NAMALWA (cell line): Measurements from ENCODE around the gene NSMCE1.
"Not testable (repeated sequence)": the region's sequence is repeated elsewhere in the genome, so short reads cannot be mapped to it uniquely, and the experiment has no call there.

Experiments
- DNase-seq: peaks from one replicate; pipeline ENCODE4 v3.0.0-alpha.2; 2015; ENCODE audit warnings: low spot score

Gene NSMCE1

DNA sequence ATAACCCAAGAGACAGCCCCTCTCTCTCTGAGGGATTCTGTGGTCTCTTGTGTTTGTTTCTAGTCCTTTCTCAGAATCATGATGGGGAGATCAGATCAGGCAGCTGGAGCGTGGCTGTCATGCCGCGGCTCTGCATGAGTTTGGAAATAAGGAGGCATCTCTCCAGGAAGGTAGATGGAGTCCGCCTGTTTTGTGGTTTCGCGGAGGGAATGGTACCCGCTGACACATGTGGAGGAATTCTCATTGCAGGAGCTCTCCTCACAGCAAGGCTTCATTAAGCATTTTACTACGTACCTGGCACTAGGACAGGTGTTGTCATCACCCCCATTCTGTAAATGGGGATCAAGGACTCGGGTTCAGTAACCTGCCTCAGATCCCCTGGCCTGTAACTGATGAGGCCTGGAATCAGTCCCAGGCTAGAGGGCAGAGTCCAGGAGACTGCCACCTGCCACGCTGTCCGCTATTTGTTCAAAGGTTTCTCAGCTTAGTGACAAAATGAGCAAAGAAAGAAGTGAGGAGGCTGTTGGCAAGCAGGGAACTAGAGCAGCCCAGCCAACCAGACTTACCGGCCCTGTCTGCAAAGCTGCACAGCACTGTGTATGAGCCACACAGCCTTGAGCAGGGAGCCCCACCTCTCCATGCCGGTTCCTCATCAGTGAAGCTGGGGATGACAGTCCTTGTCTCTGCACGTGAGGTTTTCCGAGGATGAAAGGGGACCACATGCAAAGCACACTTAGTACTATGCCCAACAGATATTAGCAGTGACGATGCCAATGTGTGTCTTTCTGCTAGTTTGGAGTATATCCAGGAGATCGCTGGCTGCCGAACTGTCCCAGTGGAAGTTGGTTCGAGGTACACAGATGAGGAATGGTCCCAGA lies 54.2 kb downstream of the NSMCE1 start:
- no peak for DNase-seq

DNA sequence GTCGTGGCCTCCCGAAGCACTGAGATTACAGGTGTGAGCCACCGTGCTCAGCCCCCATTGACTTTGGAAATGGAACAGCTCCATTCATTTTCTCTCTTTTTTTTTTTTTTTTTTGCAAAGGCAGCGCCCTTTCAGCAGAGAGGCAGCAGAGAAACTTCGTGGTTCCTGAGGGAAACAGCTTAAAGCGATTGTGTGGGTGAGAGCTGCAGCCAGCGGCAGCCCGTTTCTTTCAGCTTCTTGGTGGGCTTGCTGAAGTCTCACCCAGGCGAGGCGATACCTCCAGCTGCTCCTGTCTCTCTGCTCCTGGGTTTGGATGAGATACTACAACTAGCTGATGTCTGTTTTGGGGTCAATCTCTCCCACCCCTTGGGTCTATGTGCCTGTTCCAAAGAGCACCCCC lies 57.5 kb downstream of the NSMCE1 start:
- DNase-seq = no peak

DNA sequence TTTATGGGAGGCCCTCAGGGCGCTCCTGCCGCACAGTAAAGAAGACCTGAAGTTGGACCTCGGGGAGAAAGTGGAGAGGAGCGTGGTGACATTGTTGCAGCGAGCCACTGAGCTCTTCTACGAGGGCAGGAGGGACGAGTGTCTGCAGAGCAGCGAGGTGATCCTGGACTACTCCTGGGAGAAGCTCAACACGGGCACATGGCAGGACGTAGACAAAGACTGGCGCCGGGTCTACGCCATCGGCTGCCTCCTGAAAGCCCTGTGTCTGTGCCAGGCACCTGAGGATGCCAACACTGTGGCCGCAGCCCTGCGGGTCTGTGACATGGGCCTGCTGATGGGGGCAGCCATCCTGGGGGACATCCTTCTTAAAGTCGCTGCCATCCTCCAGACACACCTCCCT lies 58.4 kb downstream of the NSMCE1 start:
- no peak for DNase-seq

DNA sequence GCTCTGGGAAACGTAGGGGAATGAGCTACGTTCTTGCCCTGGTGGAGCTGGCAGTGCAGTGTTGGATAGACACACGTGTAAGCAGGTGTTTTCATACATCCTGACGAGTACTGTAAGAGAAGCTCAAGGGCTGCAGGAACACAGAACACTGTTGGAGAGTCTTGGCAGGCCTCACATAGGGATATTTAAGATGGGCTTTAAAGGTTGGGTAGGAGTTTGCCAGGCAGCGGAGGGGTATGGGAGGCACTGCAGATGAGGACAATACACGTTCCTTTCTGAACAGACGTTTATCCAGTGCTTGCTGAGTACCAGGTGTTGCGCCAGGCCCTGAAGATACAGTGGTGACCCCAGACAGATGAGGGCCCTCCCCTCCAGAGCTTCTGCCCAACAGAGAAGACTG lies 59.0 kb downstream of the NSMCE1 start:
- DNase-seq = no peak

DNA sequence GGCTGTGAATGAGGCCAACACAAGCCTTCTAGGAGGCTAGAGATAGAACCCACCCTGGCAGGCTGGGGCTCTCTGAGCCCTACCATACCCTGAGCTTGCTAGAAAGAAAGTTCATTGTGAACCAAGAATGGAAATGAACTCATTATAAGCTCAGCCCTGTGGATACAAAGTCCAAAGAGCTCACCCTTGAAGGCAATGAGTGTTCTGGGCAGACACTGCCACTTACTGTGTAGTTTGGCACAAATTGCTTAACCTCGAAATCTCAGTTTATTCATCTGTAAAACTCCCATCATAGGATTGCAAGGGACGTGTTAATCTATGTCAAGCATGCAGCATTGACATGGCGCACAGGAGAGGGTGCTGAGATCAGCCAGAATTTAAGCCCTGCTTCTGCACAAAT lies 59.8 kb downstream of the NSMCE1 start:
- DNase-seq = no peak

DNA sequence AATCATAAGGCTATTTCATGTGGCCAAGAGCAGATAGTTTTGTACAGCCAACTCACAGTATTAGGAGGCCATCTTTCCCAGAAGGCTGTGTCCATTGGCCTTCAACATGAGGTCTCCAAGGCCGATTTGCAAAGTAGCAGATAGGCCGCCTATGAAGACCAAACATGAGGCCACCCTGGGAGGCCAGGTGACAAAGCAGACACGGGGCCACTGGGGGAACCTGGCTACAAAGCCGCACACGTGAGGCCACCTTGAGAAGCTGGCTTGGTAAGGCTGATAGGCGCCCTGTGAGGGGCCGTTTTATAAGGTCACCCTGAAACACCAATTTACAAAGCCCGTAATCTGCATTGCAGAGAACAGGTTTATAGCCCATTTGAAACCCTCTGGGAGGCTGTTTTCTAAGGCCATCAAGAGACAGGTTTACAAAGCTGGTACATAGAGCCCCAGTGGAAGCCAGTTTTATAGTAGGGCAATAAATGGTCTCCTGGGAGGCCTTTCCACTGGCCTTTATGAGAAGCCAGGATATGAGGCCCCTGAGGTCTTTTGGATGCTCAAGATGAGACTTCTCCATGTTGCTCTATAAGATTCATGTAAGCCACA lies 60.4 kb downstream of the NSMCE1 start:
- no peak for DNase-seq

DNA sequence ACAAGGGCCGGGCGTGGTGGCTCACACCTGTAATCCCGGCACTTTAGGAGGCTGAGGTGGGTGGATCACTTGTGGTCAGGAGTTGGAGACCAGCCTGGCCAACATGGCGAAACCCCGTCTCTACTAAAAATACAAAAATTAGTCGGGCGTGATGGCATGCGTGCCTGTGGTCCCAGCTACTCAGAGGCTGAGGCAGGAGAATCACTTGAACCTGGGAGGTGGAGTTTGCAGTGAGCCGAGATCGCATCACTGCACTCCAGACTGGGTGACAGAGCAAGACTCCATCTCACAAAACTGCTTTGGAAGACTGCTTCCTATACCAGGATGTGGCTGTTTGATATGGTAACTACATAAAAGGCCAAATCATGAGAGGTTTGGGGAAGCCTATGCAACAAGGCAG lies 61.5 kb downstream of the NSMCE1 start:
- DNase-seq = not testable (repeated sequence)

DNA sequence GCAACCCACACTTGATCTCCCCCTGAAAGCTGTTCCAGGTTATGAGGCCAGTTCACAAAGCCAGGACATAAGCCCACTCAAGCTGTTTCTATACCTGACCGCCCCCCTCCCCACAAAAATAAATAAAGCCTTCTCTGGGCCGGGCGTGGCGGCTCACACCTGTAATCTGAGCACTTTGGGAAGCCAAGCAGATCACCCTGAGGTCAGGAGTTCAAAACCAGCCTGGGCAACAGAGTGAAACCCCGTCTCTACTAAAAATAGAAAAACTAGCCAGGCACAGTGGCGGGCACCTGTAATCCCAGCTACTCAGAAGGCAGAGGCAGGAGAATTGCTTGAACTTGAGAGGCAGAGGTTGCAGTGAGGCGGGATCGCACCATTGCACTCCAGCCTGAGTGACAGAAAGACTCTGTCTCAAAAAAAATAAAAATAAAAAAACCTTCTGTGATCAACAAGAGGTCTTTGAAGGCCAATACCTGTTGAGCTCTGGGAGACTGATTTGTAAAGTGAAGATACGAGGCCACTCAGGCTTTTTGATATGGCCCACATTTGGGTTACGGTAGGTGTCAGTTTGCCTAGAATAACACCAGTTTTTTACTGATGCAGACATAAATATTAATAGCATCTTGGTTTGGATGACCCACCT lies 63.0 kb downstream of the NSMCE1 start:
- DNase-seq = no peak

DNA sequence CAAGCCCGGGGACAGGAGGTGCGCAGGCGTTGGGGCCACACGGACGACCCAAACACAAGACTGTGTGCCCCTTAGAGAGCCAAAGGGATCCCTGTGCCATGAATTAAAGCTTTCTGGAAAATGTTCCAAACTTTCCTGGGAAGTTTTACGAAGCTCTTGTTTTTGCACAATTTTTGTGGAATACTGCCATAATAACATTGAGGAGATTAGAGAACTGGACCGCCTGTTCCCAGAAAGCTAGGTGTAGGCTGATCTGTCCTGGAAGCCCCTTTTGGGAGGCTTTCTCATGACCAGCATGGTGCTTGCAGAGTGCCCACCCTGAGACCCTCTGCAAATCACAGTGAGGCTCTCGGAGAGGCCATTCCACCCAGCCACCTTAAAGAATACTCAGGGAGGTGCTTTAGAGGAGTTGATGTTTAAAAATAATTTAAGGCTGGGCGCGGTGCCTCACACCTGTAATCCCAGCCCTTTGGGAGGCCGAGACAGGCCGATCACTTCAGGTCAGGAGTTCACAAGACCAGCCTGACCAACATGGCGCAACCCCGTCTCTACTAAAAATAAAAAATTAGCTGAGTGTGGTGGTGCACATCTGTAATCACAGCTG lies 64.2 kb downstream of the NSMCE1 start:
- peak; percentile 28 for DNase-seq

DNA sequence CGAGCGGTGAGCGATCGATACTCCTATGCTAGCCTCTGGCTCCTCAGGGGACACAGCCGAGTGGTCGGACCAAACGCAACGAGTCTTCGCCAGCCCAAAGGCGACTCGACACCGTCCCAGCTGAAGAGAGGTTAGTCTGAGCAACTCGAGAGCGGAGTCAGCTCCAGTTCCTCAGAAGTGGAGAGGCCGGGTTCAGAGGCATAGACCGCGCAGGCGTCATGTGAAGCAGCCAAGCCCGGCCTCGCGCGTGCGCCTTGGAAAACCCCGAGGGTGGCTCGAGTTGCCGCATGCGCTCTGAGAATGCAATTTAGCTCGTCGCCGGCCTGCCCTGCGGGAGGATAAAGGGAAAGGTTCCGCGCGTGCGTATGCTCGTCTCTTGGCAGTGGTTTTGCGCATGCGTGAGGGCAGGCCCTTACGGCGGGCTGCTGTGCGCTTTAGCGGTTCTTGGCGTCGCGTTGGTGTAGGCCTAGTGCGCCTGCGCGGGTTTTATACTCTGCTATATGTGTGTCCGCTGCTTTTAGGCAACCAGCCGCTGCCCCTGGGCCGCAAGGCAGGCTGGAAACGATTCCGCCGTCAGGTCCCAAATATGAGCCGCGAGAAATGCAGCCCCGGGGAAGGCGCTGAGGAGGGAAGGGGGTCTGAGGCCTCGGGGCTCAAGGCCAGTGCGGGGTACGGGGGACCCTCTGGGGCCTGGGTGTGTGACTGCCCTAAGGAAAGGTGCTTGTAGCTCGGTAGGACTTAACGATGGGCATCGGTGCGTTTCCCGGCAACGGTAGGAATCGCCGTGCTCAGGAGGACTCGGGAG lies 64.9 kb downstream of the NSMCE1 start, which contains the start of gene KDM8:
Gene KDM8, plus strand, starts transcription at position 20 of the 805 bp plus-strand sequence. CDS start 6,598 bp downstream, outside the sequence.
- DNase-seq = peak; percentile 100

DNA sequence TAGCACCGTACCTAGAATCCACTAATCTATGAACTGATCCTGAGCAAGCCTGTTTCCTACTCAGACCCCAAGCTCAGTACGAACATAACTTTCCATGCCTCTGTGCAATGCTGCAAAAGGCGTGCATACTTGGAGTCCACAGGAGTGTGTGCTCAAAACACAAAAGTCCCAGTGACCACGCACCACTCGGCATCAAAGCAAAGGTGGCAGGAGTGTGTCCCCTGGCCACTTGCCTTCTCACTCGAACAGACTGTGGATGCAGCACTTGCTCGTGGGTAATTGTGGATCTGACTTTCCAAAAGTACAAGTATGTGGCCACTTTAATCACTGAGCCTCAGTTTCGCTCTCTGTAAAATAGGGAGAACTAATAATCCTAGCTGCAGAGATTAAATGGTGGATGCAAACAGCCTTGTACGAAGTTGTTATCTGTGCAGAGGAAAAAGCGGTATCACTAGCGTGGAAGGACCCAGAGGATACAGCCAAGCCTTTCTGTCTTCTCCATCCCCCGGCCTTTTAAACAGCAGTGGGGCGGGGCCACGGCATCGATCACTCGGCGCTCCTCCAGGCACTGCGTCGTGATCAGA lies 65.6 kb downstream of the NSMCE1 start:
- DNase-seq = no peak

DNA sequence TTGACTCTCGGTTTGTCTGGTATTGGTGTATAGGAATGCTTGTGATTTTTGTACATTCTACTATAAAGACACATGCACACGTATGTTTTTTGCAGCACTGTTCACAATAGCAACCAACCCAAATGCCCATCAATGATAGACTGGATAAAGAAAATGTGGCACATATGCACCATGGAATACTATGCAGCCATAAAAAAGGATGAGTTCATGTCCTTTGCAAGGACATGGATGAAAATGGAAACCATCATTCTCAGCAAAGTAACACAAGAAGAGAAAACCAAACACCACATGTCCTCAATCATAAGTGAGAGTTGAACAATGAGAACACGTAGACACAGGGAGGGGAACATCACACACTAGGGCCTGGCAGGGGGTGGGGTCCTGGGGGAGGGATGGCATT lies 67.7 kb downstream of the NSMCE1 start:
- not testable (repeated sequence) for DNase-seq

DNA sequence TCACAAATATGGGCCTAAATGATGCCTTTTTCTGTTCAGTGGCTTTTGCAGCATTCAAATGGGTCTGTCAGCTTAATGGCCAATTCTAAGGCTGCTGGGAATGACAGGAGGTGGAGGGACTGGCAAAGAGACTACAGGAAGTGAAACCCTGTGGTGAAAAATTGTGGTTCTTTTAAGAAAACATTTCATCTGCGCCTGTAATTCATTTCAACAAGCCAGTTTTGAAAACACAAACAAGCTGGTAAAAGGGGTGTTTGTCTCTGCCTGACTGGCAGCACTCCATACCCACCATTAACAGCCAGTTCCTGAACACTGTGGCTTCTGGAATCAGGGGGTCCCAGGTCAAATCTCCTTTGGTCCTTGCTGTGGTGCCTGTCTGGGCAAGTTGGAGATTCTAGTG lies 68.8 kb downstream of the NSMCE1 start:
- DNase-seq = peak; percentile 86

DNA sequence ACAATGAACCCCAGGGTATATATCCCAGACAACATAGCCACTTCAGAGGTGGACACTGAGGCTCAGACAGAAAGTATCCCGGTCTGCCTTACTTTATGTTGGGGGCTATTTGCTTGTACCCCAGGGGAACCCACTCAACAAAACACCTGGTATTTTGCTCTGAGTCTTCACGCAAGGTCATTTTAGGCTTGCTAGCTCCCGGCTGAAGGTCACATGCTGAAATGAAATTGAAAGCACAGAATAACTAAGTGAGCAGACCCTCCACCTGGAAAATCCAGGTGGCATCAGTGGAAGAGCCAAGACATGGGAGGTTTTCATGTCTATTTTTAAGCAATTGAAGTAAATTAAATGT lies 69.4 kb downstream of the NSMCE1 start:
- DNase-seq = peak; percentile 88

DNA sequence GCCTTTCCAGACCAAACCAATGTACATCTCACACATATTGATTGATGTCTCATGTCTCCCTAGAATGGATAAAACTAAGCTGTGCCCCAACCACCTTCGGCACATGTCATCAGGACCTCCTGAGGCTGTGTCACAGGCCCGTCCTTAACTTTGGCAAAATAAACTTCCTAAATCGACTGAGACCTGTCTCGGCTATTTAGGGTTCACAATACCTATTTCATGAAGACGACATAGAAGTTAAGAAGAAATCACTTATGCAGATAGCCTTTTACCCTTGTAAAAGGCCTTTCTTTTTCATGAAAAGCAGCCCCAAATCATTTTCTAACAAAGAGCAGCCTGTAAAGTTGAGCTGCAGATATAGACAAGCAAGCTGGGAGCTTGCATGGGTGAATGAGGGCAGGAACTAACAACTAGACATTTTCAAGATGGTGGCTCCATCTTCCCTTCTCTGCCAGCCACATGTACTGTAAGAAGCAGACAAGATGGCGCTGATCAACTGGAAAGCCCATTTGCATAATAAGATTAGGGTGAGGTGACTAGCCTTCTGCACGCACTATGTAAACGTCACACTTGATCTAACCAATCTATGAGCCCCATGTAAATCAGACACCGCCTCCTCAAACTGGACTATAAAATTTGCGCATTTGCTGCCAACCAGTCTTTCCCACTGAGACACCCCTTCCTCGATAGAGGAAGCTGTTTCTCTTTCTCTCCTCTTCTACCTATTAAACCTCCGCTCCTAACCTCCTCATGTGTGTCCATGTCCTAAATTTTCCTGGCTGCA lies 69.9 kb downstream of the NSMCE1 start:
- peak; percentile 98 for DNase-seq

DNA sequence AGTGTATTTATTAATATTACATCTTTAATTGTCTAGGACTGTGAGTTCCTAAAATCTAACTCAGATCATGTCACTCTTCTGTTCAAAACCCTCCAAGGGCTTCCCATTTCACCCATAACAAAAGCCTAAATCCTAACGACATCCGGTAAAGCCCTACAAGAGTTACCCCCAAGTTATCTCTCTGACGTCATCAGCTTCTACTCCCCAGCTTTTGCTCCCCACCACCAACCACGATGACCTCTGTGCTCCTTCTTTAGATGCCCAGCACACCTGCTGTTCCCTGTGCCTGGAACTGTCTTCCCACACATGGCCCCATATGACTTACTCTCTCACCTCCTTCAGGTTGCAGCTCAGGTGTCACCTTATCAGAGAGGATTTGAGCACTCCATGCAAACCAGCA lies 71.6 kb downstream of the NSMCE1 start:
- DNase-seq = no peak

DNA sequence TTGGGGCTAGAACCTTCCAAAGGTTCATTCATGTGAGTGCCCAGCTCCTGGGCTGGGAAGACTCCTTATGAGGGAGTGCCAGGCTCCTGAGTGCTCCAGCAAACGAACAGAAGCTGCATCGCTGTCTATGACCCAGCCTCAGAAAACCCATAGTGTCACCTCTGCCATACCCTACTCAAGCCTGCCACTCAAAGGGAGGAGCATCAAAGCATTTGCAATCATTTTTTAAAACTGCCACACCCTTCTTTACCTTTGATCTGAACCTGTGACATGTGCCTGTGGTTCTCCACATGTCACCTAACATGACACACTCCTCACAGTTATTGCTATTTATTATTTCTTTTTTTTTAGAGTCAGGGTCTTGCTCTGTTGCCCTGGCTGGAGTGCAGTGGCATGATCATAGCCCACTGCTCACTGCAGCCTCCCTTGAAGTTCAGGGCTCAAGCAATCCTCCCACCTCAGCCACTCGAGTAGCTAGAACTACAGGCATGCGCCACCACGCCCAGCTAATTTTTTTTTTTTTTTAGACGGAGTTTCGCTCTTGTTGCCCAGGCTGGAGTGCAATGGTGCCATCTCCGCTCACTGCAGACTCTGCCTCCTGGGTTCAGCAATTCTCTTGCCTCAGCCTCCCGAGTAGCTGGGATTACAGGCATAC lies 72.5 kb downstream of the NSMCE1 start:
- no peak for DNase-seq

DNA sequence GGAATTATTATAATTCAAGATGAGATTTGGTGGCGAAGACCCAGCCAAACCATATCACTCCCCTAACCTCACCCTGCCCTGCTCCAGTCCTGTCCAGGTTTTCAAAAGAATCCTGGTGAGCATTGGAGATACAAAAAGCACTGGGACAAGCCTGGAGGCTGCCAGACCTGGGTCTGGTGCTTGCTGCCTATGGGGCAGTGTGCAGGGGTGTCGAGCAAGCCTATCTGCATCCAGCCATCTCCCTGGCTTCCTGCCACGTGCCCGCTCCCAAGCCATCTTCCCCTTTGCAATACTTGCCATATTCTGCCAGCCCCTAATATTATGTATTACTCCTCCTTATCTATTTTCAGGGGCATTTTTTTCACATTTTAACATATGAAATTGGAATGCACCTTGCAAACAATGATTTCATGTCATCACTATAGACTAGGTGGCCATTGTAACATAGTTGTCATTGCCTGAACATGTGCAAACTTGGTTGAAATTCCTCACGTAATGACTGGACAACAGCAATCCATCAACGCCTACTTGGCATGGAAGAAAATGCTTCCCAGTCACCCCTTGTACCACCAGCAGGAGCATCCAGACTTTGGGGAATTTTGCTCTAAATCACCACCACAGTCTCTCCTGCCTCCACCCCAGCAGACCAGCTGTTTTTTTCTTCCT lies 73.4 kb downstream of the NSMCE1 start:
- no peak for DNase-seq

DNA sequence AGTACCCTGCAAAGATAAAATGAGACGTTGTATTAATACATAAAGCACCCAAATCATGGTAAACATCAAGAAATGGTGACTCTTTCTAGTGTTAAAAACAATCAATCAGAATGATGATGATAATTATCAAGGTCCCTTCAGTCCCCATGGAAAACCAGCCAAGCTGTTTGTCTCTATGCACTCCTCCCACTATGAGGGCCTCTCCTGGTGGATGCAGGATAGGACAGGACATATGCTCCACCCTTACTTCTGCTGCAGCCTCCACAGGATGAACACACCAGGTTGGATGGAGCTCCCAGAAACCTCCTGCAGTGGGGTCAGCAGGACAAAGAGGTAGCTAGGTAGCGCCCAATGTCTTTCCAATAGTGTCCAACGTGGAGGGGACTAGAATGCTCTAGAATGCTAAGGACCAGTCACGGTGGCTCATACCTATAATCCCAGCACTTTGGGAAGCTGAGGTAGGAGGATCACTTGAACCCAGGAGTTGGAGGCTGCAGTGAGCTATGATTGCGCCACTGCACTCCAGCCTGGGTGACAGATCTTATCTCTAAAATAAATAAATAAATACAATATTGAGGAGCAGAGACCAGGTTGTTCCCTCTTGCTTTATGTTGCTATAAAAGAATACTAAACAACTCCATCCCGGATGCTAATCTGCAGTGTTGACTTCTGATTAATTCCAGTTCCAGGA lies 75.1 kb downstream of the NSMCE1 start:
- DNase-seq = no peak
